ENCODE data around the gene CPT1B. TPM values are rescaled to one million over a fixed set of nuclear protein-coding genes. Genes with fewer than 3 reads are reported as not detected.
A peak's percentile ranks its signal among the peaks of the same experiment; 100 is the strongest.

The CPT1B gene
- total and polyA plus RNA-seq, 10 of the 15 experiments (the other 5 are each of a cell fraction or from before 2014, with no cell fraction given): 3.5 to 54.0 (median 21.7) TPM

DNA sequence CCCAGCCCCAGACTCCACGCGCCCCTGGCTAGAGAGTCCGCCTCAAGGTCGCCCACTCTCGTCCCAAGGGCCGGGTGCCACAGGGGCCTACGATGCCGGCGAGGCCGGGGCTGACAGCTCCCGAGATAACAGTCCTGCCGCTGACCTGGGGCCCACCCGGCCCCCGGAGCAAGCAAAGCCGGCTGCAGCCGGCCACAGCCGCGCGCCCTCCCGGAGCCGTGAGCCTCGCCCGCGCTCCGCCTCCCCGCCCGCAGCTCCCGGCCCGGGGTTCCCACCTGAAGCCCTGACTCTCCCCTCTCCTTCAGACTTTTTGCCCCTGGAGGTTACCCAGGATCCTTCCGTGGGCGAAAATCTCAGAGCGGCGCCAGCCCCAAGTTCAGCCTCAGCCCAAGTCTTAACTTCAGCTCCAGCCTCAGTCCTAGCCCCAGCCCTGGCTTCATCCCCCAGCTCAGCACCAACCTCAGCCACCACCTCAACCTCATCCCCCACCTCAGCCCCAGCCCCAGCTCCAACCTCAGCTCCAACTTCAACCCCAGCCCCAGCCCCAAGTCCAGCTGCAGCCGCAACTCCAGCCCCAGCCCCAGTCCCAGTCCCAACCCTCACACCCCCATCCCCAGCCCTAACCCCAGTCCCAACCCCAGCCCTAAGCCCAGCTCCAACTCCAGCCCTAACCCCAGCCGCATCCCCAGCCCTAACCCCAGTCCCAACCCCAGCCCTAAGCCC lies 30.8 kb downstream of the CPT1B start:
- no peak overlapping the region for H3K27ac ChIP-seq (ENCODE audit: control insufficient read depth, insufficient read depth)
- RAD21 ChIA-PET (ENCODE audit: unreplicated experiment): interaction anchor here (0.9 to 2.1 kb wide), 5 partner anchors 8 to 74 kb away, joined by 3 to 16 read pairs (median 7); partner anchors contain the start of gene SCO2
- no peak overlapping the region for H3K4me2 ChIP-seq (ENCODE audit: control insufficient read depth, insufficient read depth)
- peaks cover under 1% of the 10 kb centered on the region; the same call in 1 of the 2 replicates for H3K79me2 ChIP-seq (ENCODE audit: control insufficient read depth, insufficient read depth, low read length)
- peaks cover 29% of the 10 kb centered on the region for H3K4me1 ChIP-seq (ENCODE audit: control insufficient read depth, insufficient read depth, low read length)
- POLR2A ChIA-PET: interaction anchor here (0.9 to 2.5 kb wide), 8 partner anchors 9 to 74 kb away, joined by 3 to 15 read pairs (median 9); partner anchors contain the start of genes LMF2, NCAPH2, SCO2 and TYMP
- no peaks in the 10 kb centered on the region for H4K20me1 ChIP-seq (ENCODE audit: control insufficient read depth, insufficient read depth)
- no peak overlapping the region for H3K4me3 ChIP-seq
- peak; percentile 35 for FAIRE-seq
- no peak overlapping the region for H3K9ac ChIP-seq (ENCODE audit: control insufficient read depth, insufficient read depth, low read length)
- no peak for ATAC-seq
- no peaks in the 10 kb centered on the region for H3K36me3 ChIP-seq (ENCODE audit: control insufficient read depth in 2 of 2, insufficient read depth in 2 of 2, low read length in 1 of 2)
- DNase-seq (ENCODE audit: low read depth, low spot score): no peak
- TF ChIP-seq HDAC2 (IDR thresholded peaks at IDR 0.05): no peak
- TF ChIP-seq, protein P1, sequence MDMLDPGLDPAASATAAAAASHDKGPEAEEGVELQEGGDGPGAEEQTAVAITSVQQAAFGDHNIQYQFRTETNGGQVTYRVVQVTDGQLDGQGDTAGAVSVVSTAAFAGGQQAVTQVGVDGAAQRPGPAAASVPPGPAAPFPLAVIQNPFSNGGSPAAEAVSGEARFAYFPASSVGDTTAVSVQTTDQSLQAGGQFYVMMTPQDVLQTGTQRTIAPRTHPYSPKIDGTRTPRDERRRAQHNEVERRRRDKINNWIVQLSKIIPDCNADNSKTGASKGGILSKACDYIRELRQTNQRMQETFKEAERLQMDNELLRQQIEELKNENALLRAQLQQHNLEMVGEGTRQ (IDR thresholded peaks at IDR 0.05; ENCODE audit: borderline replicate concordance, low read depth, low read length): no peak
- TF ChIP-seq, protein P2, sequence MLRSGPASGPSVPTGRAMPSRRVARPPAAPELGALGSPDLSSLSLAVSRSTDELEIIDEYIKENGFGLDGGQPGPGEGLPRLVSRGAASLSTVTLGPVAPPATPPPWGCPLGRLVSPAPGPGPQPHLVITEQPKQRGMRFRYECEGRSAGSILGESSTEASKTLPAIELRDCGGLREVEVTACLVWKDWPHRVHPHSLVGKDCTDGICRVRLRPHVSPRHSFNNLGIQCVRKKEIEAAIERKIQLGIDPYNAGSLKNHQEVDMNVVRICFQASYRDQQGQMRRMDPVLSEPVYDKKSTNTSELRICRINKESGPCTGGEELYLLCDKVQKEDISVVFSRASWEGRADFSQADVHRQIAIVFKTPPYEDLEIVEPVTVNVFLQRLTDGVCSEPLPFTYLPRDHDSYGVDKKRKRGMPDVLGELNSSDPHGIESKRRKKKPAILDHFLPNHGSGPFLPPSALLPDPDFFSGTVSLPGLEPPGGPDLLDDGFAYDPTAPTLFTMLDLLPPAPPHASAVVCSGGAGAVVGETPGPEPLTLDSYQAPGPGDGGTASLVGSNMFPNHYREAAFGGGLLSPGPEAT (IDR thresholded peaks at IDR 0.05; ENCODE audit: low read depth): no peak
- TF ChIP-seq POLR2AphosphoS5 (IDR thresholded peaks at IDR 0.05; ENCODE audit: low read length): no peak
- TF ChIP-seq HCFC1 (IDR thresholded peaks at IDR 0.05; ENCODE audit: low read length): no peak
- TF ChIP-seq KLF5 (IDR thresholded peaks at IDR 0.05; ENCODE audit: partially characterized antibody): no peak
- TF ChIP-seq KAT2A (conservative IDR thresholded peaks at IDR 0.05; ENCODE audit: control insufficient read depth, low read depth, low read length): no peak
- TF ChIP-seq, protein P3, sequence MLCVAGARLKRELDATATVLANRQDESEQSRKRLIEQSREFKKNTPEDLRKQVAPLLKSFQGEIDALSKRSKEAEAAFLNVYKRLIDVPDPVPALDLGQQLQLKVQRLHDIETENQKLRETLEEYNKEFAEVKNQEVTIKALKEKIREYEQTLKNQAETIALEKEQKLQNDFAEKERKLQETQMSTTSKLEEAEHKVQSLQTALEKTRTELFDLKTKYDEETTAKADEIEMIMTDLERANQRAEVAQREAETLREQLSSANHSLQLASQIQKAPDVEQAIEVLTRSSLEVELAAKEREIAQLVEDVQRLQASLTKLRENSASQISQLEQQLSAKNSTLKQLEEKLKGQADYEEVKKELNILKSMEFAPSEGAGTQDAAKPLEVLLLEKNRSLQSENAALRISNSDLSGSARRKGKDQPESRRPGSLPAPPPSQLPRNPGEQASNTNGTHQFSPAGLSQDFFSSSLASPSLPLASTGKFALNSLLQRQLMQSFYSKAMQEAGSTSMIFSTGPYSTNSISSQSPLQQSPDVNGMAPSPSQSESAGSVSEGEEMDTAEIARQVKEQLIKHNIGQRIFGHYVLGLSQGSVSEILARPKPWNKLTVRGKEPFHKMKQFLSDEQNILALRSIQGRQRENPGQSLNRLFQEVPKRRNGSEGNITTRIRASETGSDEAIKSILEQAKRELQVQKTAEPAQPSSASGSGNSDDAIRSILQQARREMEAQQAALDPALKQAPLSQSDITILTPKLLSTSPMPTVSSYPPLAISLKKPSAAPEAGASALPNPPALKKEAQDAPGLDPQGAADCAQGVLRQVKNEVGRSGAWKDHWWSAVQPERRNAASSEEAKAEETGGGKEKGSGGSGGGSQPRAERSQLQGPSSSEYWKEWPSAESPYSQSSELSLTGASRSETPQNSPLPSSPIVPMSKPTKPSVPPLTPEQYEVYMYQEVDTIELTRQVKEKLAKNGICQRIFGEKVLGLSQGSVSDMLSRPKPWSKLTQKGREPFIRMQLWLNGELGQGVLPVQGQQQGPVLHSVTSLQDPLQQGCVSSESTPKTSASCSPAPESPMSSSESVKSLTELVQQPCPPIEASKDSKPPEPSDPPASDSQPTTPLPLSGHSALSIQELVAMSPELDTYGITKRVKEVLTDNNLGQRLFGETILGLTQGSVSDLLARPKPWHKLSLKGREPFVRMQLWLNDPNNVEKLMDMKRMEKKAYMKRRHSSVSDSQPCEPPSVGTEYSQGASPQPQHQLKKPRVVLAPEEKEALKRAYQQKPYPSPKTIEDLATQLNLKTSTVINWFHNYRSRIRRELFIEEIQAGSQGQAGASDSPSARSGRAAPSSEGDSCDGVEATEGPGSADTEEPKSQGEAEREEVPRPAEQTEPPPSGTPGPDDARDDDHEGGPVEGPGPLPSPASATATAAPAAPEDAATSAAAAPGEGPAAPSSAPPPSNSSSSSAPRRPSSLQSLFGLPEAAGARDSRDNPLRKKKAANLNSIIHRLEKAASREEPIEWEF (IDR thresholded peaks at IDR 0.05; ENCODE audit: insufficient replicate concordance, low read depth, low read length): no peak
- TF ChIP-seq ZBED1 (IDR thresholded peaks at IDR 0.05; ENCODE audit: borderline replicate concordance): no peak
- no peak for TF ChIP-seq RELA (IDR thresholded peaks at IDR 0.05; ENCODE audit: borderline replicate concordance, partially characterized antibody)
- no peak for TF ChIP-seq CEBPB (IDR thresholded peaks at IDR 0.05; ENCODE audit: borderline replicate concordance in 1 of 2, low read depth in 2 of 2, low read length in 2 of 2)
- no peak for TF ChIP-seq IRF4 (IDR thresholded peaks at IDR 0.05; ENCODE audit: low read depth, low read length)
- TF ChIP-seq NR2F1 (conservative IDR thresholded peaks at IDR 0.05): no peak
- TF ChIP-seq MYB (IDR thresholded peaks at IDR 0.05; ENCODE audit: borderline replicate concordance, low read depth, low read length): no peak
- TF ChIP-seq, protein P4, sequence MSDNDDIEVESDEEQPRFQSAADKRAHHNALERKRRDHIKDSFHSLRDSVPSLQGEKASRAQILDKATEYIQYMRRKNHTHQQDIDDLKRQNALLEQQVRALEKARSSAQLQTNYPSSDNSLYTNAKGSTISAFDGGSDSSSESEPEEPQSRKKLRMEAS (IDR thresholded peaks at IDR 0.05; ENCODE audit: low read depth, low read length): no peak
- SMC1A ChIA-PET (ENCODE audit: uncharacterized antibody, unreplicated experiment): interaction anchor here (1.2 to 2.4 kb wide), 6 partner anchors 7 to 73 kb away, joined by 4 to 14 read pairs (median 6); partner anchors contain the start of genes SCO2 and SYCE3
- in situ Hi-C loops (cut with MboI) (no loop called here), intact Hi-C loops (cut with micrococcal nuclease; ENCODE audit: unreplicated experiment) (no loop called here)
- CTCF ChIA-PET: interaction anchor here (0.8 to 2.2 kb wide), 6 partner anchors 10 to 75 kb away, joined by 3 to 9 read pairs (median 6); partner anchors contain the start of gene SCO2
- no peak overlapping the region for H2AFZ ChIP-seq (ENCODE audit: control insufficient read depth, low read depth, low read length)
- H3K27me3 ChIP-seq (replicated peaks in 1 of 2; ENCODE audit: control insufficient read depth in 2 of 2, insufficient read depth in 2 of 2, low read length in 1 of 2): peaks cover 0 to 1% of the 10 kb centered on the region in 2 experiments; a peak in 1 of 4 replicates
- BruUV-seq (replicated peaks): no TSS peak
- WGBS (ENCODE audit: insufficient coverage, insufficient replicate concordance, low lambda C conversion rate, missing lambda C conversion rate): over 99% methylated on average over 31 of the region's 35 CpGs
- no peaks in the 10 kb centered on the region for H3K9me3 ChIP-seq (replicated peaks; ENCODE audit: control insufficient read depth, insufficient read depth, low read length)
